Bronchial epithelial cell (primary cell): ENCODE results near the gene NOLC1. TPM values are rescaled to one million over a fixed set of nuclear protein-coding genes. Genes with fewer than 3 reads are reported as not detected.
A peak's percentile ranks its signal among the peaks of the same experiment; 100 is the strongest.

ENCODE experiments used
- DNase-seq: peaks from one replicate; pipeline ENCODE4 v3.0.0-alpha.2; 2010; ENCODE audit warnings: low read depth
- FAIRE-seq: peaks from 2 replicates; lab custom pipeline; 2011; peaks lifted over from hg19 to GRCh38; lab: Jason Lieb, UNC
- H3K27me3 ChIP-seq: 2 replicates; pipeline ENCODE4 v1.5.1; 2011; ENCODE audit warnings: low read length; ENCODE audit not compliant: control insufficient read depth, insufficient read depth
- H3K36me3 ChIP-seq: 2 replicates; pipeline ENCODE4 v1.5.1; 2011; ENCODE audit warnings: low read length; ENCODE audit not compliant: control insufficient read depth, insufficient read depth
- H3K4me3 ChIP-seq: 2 replicates; pipeline ENCODE4 v1.5.1; 2011; ENCODE audit warnings: mild to moderate bottlenecking, low read depth, low read length, control low read depth
- total RNA-seq: library from RNA; depleted of rRNA; stranded (reverse); fragments of >200 nt; gene quantifications from 2 replicates; pipeline ENCODE4 v1.2.1, GENCODE V29; 2014
- TF ChIP-seq, protein P1 (sequence below): IDR thresholded peaks from 2 replicates; pipeline ENCODE4 v1.5.1; 2011; ENCODE audit warnings: mild to moderate bottlenecking, moderate library complexity, low read length, control low read depth, inconsistent platforms; ENCODE audit not compliant: insufficient read depth, severe bottlenecking

Gene NOLC1
- total RNA-seq, 1 donor from 2014 or later, result 56.6 TPM

DNA sequence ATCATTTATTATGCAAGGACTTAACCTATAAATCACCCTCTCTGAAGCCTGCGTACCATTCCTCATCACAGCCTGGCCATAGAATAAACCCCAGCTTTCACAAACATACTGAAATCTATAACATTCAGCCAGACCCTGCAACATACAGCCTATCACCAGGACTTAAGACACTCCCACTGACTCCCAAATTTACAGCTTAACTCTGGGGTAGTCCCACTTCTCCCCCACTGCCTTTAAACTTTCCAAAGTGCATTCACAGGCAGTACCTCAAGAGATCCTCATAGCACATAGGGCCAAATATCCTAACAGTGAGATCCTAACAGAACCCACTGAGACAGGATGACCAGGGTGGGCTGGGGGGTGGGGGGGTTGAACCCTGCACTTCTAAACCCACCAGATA lies 35.5 kb upstream of the NOLC1 start:
- H3K4me3 ChIP-seq, result no peak overlapping the region
- FAIRE-seq, result no peak
- peaks cover 3% of the 10 kb centered on the region for H3K36me3 ChIP-seq
- no peaks in the 10 kb centered on the region for H3K27me3 ChIP-seq
- TF ChIP-seq, protein P1, sequence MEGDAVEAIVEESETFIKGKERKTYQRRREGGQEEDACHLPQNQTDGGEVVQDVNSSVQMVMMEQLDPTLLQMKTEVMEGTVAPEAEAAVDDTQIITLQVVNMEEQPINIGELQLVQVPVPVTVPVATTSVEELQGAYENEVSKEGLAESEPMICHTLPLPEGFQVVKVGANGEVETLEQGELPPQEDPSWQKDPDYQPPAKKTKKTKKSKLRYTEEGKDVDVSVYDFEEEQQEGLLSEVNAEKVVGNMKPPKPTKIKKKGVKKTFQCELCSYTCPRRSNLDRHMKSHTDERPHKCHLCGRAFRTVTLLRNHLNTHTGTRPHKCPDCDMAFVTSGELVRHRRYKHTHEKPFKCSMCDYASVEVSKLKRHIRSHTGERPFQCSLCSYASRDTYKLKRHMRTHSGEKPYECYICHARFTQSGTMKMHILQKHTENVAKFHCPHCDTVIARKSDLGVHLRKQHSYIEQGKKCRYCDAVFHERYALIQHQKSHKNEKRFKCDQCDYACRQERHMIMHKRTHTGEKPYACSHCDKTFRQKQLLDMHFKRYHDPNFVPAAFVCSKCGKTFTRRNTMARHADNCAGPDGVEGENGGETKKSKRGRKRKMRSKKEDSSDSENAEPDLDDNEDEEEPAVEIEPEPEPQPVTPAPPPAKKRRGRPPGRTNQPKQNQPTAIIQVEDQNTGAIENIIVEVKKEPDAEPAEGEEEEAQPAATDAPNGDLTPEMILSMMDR, result no peak
- no peak for DNase-seq

DNA sequence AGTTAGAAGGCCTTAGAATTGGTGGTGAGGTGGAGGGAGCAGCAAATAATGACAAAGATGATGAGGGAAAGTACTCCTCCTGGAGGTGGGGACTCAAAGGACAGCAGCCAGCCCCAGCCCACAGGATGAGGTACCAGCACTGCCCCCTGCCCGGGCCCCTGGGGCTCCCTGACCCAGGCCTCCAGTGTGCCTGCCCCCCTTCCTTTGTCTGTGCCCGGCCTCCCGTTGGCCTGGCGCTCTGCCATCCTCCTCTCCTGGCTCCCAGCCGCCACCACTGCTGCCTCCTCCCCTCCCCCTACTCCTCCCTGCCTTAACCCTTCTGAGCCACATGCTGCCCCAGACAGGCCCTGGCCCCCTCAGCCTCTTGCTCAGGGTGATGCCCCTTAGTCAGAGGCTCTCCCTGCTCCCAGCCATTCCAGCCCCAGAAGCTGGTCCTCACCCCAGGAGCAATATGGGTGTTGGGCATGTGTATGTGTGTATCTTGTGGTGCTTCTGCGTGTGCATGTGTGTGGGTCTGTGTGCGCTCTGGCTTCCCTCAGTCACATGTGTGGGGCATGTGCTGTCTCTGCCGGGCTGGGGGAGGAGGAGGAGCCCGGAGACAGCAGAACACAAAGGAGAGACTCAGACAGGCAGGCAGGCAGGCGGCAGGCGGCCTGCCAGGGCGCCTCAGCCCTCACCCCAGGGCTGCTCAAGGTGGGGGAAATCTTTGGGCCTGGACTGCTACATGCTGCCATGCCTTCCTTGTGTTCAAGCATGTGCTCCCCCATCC lies 34.6 kb upstream of the NOLC1 start:
- peak; percentile 56 for DNase-seq
- FAIRE-seq, result no peak
- TF ChIP-seq, protein P1, result peak; percentile 15
- Histone ChIP-seq H3K36me3 (peaks cover under 1% of the 10 kb centered on the region), H3K27me3 (no peaks in the 10 kb centered on the region), H3K4me3 (no peak overlapping the region)

DNA sequence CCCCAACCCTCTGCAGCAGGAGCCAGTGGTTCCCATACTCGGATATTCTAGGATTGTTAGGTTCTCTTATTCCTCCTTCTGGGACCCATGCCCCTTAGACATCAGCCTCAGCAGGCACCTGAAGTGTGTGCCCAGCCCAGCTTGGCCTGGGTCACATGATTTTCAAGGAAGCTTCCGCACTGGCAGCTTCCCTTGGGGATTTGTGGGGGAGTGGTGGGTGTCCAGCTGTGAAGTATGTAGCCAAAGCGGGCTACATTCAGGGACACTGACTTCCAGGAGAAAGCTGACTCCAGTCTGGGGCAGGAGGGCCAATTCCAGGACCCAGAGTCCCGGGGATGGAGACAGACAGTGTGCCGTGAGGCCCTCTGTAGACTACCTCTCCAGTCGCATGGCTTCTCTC lies 33.3 kb upstream of the NOLC1 start:
- Histone ChIP-seq H3K27me3 (no peaks in the 10 kb centered on the region), H3K36me3 (no peaks in the 10 kb centered on the region), H3K4me3 (peak overlapping the region; percentile 59)
- TF ChIP-seq, protein P1, result no peak
- DNase-seq (no peak), FAIRE-seq (no peak)

DNA sequence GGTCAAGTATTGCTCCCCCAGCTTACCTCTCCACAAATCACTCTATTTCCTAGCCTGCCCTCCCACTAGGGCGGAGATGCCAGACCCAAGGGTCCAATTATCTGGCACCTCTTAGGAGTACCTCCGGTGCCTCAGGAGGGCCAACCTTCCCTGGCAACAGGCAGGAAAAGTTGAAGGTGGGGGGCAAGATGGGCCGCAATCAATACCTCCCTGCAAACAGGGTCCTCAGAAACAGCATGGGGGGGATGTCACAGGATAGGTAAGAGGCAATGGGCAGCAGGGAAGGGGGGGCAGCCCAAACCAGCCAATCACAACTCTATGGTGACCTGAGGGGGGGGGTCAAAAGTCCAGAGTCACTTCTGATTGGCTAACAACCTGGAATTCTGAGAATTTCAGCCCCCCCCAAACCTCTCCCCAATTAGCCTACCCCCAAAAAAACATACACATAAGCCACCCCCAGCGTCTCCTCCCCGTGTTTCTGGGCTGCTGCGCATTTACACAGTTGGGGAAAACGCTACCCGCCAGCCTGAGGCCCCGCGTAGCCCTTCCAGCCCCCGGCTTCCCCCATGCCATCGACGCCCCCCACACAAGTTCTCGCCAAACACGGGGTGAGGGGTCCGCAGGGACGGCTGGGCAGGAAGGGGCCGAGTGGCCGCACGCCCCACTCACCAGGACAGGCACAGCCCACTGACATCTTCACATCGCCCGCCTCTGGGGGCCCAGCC lies 32.6 kb upstream of the NOLC1 start:
- DNase-seq, result peak; percentile 54
- Histone ChIP-seq H3K4me3 (peak overlapping the region; percentile 59), H3K27me3 (no peaks in the 10 kb centered on the region), H3K36me3 (no peaks in the 10 kb centered on the region)
- no peak for FAIRE-seq
- TF ChIP-seq, protein P1, result no peak

DNA sequence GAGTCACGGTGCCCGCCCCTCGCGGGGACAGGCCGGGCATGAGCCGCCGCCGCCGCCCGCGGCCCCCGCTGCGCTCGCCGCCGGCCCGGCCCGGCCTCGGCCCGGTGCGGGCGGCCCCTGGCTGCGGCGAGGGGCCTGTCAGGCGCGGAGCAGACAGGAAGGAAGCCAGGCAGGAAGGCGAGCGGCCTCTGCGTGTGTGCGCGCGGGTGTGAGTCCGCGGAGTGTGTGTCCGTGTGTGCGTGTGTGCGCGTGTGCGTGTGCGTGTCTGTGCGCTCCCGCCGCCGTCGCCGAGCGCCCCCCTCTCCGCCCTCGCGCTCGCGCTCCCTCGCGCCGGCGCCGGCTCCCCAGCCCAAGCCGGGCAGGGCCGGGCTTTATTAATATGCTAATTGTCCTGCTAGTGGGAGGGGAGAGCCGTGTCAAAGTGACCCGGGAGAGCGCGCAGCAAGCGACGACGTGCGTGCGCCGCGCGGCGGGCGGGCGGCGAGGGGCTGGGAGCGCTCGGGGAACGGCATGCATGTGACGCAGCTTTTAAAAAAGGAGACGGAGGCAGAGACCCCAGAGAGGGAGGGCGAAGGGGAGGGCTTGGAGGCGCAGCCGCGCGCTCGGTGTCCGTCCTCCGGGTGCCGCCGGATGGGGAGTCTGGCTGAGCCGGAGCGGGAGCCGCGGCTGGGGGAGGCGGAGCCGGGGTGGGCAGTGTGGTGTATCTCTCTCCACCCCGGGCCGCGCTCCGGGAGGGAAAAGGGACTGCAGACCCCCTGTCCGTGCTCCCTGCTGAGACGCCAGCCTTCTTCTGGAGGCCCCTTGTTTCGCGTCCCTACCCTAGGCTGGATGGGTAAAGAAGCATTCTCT lies 31.8 kb upstream of the NOLC1 start, which contains the start of gene LDB1:
Gene LDB1 (minus strand): TSS at position 227 of the 849 bp plus-strand sequence. CDS start 258 bp downstream, outside the sequence.
- FAIRE-seq, result no peak
- TF ChIP-seq, protein P1, result no peak
- peak within 1 kb of the TSS; percentile 59 for H3K4me3 ChIP-seq
- peak; percentile 53 for DNase-seq
- no peaks in the 10 kb centered on the region for H3K27me3 ChIP-seq
- no peaks in the 10 kb centered on the region for H3K36me3 ChIP-seq
